GM18526 (cell line): Measurements from ENCODE around the gene NGEF.

Source experiments
- POLR2A ChIP-seq: IDR thresholded peaks from 3 replicates; pipeline ENCODE4 v1.6.1; 2011; ENCODE audit not compliant: insufficient read length; ENCODE audit errors: extremely low read depth

NGEF gene

DNA sequence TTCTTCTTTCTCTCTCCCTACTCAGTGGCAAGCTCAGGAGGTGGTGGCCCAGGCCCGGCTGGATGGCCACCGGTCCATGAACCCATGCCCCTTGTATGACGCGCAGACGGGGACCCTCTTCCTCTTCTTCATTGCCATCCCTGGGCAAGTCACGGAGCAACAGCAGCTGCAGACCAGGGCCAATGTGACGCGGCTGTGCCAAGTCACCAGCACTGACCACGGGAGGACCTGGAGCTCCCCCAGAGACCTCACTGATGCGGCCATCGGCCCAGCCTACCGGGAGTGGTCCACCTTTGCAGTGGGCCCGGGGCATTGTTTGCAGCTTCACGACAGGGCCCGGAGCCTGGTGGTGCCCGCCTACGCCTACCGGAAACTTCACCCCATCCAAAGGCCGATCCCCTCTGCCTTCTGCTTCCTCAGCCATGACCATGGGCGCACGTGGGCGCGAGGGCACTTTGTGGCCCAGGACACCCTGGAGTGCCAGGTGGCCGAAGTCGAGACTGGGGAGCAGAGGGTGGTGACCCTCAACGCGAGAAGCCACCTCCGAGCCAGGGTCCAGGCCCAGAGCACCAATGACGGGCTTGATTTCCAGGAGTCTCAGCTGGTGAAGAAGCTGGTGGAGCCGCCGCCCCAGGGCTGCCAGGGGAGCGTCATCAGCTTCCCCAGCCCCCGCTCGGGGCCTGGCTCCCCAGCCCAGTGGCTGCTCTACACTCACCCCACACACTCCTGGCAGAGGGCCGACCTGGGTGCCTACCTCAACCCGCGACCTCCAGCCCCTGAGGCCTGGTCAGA lies 21.2 kb upstream of the NGEF start:
- TF ChIP-seq POLR2A: no peak

DNA sequence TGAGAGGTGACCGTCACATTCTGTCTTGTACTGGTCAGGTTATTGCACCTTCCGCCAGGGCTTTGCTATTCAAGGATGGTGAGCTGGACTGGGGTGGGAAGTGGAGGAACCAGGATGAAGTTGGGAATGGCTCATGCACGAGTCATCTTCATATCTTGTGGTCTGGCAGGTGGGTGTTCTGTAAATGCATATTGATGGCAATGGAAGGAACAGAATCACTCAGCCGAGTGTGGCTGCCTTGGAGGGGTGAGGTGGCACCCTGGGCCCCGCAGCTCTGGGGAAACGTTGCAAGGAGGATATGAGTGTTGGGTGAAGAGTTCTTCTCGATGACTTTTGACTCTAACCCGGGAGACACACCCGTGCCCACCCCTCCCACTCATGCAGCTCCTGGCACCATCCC lies 20.6 kb upstream of the NGEF start:
- TF ChIP-seq POLR2A: no peak

DNA sequence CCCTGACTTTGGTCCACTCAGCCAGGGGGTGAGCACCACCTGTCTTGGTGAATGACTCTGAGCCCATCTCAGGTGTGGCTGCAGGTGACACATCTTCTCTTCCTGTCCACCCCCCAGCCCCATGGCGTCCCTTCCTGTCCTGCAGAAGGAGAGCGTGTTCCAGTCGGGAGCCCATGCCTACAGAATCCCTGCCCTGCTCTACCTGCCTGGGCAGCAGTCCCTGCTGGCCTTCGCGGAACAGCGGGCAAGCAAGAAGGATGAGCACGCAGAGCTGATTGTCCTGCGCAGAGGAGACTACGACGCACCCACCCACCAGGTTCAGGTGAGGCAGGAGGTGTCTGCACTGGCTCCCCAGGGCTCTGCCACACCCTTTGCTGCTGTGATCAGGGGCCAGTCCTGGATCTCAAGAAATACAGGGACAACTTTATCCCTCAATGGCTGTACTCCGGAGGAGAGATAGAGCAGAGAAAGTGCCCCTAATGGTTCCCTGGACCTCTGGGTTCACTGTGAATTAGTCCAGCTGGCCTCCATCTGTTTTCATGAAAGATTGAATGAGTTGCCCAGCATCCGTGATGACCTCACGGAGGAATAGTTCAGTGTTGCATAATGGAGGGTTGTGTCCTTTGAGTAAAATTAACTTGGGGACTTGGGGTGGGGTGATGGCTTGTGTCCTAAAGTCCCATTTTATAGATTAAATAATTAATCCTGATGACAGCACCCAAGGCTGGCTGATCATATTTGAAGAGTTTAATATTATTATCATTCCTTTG lies 19.7 kb upstream of the NGEF start, which contains the start of gene NEU2:
Gene NEU2, plus strand, starts transcription at position 122 of the 770 bp plus-strand sequence. Its CDS starts 0 bp downstream, at position 122.
- no peak for TF ChIP-seq POLR2A

DNA sequence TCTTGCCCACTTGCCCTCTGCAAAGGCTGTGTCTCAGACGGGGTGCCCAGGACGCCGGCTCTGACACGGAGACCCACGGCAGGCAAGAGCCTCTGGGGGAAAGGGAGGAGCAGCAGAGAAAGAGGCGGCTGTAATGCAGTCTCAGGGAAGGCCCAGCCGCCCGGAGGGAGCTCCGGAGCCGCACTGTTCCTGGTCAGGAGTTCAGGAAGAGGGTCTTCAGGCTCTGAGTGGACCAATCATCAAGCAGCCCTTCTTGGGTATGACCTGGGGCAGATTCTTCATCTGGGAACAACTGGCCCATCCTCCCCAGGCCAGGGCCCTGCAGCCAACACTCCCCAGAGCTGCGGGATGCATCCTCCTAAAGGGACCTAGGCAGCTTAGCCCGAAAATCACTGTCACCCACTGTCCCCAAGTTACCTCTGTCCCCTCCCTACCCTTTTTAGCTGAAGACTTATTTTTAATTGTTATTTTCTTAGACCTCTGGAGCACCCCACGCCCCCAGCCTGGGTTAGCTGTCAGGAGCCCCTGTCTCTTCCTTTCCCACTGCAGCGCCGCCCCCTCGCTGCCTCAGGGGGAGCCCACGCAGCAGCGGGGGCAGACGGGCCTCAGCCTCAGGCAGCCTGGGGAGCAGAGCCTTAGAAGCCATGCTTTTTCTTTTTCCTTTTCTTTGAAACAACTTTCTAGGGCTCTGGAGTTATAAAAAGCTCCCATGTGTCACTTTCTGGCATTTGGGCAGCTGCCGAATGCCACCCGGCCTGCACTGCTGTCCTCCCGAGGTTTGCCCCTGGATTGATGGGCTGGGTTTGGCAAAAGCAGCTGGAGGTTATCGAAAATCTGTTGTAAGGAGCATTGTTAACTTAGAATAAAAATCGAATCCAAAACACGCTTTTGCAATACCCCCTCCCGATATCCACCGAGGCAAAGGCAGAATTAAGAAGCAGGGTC lies 18.8 kb upstream of the NGEF start:
- TF ChIP-seq POLR2A: no peak

DNA sequence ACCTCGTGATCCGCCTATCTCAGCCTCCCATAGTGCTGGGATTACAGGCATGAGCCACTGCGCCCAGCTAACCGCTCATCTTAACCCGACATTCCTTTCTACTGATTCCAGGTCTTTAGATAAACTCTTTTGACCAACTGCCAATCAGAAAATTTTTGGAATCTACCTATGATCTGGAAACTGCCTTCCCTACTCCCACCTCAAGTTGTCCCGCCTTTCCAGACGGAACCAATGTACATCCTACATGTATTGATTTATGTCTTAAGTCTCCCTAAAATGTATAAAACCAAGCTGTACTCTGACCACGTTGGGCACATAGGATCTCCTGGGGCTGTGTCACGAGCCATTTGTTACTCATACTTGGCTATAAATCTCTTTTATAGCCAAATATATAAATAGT lies 16.3 kb upstream of the NGEF start:
- TF ChIP-seq POLR2A: no peak

DNA sequence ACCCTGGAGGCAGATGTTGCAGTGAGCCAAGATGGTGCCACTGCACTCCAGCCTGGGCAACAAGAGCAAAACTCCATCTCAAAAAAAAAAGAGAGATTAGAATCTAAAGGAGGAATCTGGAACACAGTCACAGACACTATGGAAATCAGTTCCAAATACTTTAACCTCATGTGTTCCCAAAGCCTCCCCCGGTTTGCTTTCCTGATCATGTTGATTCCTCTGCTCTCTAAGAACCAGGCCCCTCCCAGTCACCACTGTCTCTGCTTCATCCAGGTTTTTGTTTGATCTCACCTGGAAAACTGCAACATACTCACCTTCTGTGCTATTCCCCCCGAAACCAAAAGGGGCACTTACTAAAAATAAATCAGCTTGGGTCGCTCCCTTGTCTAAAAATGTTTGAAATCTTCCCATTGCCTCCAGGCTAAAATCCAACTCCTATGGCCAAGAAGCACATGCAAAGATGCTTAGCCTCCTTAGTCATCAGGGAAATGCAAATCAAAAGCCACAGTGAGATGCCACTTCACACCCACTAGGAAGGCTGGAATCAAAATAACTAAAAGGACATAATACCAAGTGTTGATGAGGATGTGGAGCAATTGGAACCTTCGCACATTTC lies 13.2 kb upstream of the NGEF start:
- TF ChIP-seq POLR2A: no peak

DNA sequence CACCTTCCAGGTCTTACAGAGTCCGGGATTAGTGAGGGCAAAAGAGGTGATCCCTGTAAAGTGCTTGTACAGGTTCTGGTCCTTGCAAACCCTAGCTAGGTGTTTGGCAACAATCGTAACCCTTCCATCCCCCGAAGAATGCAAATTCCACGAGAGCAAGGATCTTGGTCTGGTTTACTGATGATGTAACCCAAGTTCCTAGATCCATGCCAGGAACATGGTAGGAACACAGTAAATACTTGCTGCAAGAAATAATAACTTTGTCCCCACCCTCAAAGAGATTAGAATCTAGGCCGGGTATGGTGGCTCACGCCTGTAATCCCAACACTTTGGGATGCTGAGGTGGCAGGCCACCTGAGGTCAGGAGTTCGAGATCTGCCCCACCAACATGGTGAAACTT lies 12.7 kb upstream of the NGEF start:
- TF ChIP-seq POLR2A: no peak

DNA sequence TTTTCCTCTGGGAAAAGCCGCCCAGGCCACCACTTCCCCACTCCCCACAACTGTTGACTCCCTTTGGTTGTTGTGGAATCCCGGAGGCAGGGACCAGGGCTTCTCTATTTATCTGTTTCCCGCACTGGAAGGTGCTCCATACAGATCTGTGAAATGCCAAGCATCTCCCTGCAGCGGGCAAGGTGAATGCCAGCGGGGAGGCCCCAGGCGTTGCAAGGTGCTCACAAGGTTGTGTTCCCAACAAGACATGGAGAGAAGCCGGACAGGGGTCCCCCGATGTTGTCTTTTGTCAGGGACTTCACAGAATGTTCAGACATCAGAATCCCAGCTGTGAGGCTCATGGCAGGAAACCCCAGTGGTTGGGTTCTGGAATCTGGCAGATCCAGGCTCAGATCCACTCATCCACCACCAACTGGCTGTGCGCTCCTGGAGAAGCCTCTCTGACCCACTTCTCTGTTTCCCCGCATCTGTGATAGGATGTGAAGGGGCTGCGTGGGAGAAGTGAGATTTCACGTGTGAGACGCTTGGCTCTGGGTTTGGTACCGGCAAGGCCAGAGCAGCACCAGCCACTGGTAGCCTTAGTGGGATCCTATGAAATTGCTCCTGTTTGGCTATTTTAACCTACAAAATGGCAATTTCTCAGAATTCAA lies 10.8 kb upstream of the NGEF start:
- no peak for TF ChIP-seq POLR2A

DNA sequence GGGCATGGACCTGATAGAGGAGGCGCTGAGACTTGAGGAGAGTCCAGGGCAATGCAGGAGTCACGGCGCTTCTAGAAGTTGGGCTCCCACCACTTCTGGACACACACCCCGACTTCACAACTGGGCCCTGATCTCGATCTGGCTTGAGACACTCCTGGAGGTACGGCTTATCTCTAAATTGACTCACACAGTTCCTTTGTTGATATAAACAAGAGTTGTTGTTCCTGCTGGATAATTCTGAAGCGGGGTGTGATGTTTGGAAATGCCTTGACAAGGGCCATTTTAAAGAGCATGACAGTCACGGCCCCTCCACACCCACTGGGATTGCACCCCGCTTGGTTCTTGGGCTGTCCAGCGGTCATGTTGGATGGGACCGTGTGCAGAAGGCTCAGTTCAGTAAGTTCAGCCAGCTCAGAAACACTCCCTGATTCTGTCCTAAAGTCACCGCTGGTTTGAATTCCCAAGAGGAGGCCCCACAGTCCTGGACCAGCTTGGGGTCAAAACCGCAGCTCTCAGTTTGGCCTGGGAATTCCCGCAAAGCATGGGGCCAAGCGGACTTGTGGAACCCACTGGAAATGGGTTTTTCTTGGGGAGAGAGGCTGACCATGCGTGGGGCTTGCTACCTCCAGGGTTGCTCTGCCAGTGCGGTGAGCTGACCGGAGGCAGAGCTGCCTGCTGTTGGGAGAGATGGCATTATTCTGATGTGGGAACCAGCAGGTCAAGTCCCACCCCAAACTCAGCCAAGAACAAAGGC lies 10.1 kb upstream of the NGEF start:
- TF ChIP-seq POLR2A: no peak

DNA sequence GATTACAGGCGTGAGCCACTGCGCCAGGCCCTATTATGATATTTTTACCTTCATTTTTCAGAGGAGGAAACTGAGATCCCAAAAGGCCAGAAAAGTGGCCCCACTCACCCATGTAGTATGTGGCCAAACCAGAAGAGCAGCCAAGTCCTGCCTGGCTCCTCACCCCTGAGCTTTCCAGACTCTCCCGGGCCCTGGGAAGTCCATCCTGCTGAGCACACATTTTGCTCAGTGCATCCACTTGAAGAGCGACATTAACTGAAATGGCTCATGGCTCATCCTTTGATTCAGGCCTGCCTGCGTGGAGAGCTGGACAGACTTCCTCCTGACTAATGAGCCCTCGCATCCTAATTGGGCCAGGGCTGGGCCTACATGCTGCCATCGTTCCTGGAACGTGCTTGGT lies 9.5 kb upstream of the NGEF start:
- TF ChIP-seq POLR2A: no peak

DNA sequence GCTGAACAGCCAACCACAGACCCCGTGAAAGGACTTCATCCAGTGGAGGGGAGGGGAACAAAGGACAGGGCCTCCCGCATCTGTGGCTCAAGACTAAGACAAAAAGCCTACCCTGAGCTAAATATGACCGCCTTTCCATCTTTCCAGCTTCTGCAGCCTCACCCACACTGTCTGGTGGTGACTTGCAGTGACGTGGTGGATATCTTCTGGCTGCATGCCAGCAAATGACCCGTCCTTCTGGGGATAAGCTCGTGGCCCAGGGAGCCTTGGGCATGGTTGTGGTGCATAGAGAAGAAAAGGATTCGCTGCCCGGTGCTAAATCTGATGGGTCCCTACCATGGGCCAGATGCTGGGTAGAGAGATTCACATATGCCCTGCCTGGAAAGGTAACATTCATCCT lies 8.7 kb upstream of the NGEF start:
- no peak for TF ChIP-seq POLR2A

DNA sequence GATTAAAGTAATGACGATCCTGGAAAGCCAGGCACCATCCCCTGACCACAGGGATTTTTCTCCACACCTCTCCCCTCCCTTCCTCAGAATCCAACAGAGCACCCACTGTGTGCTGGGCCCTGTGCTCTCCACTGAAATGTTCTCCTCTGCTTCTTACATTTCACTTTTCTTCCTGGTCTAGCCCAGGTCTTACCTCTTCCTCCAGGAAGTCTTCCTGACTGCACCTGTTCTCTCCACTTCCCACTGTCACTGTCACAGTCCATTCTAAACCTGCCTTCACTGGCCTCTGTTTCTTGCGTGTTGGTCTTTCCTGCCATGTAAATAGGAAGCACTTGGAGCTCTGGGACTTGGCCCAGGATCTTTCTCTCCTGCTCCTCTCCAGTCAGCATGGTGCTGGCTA lies 7.4 kb upstream of the NGEF start:
- no peak for TF ChIP-seq POLR2A

DNA sequence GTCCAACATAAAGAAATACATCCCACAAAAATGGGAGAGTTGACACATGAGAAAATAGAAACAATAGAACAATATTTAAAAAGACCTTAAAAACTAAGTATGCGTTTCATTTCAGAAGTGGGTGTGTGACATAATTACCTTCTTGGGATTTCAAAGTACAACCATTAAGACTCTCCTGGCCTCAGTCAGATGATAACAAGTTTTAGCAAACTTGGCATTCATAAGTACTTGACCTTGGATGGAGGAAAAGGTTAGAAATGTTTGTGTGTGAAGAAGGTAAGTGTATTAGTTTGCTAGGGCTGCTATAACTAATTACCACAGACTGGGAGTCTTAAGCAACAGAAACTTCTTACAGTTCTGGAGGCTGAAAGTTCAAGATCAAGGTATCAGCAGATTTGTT lies 4.9 kb upstream of the NGEF start:
- TF ChIP-seq POLR2A: no peak
